C4-2B (cell line): ENCODE data around the gene ZNF860.

Experiments
- ZFX ChIP-seq: fragments of 450-650 bp; IDR thresholded peaks from 2 replicates; pipeline ENCODE4 v1.6.1; 2017
- TF ChIP-seq, protein P1 (sequence below): fragments of 450-650 bp; conservative IDR thresholded peaks from 2 replicates; pipeline ENCODE4 v1.5.1; 2017; ENCODE audit warnings: mild to moderate bottlenecking

DNA sequence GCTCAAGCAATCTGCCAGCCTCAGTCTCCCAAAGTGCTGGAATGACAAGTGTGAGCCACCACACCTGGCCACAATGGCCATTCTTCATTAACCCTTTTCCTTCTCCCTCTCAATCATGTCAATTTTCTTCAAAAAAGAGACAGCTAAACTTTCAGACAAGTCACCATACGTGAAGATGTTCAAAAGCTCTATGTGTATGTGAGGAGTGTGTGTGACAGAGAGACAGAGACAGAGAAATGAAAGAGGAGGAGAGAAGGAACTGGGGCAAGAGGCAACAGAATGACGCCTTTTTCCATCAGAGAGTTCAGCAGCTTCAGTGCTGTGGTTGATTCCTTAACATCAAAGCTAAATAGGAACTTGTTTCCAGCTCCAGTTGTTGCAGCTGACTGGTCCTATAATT lies 27.9 kb upstream of the ZNF860 start:
- TF ChIP-seq, protein P1, sequence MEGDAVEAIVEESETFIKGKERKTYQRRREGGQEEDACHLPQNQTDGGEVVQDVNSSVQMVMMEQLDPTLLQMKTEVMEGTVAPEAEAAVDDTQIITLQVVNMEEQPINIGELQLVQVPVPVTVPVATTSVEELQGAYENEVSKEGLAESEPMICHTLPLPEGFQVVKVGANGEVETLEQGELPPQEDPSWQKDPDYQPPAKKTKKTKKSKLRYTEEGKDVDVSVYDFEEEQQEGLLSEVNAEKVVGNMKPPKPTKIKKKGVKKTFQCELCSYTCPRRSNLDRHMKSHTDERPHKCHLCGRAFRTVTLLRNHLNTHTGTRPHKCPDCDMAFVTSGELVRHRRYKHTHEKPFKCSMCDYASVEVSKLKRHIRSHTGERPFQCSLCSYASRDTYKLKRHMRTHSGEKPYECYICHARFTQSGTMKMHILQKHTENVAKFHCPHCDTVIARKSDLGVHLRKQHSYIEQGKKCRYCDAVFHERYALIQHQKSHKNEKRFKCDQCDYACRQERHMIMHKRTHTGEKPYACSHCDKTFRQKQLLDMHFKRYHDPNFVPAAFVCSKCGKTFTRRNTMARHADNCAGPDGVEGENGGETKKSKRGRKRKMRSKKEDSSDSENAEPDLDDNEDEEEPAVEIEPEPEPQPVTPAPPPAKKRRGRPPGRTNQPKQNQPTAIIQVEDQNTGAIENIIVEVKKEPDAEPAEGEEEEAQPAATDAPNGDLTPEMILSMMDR: no peak
- TF ChIP-seq ZFX: no peak
